Measurements from ENCODE around the gene PNPLA7. TPM values are rescaled to one million over a fixed set of nuclear protein-coding genes. Genes with fewer than 3 reads are reported as not detected.

The PNPLA7 gene
- total and polyA plus RNA-seq, 2 of the 4 experiments (the other 2 are of a cell fraction) = under 0.01 to 0.89 TPM

- Histone ChIP-seq H3K79me1 (ENCODE audit: low read depth in 1 of 2, low read length in 2 of 2) (no peaks in the 10 kb centered on the region), H3K18ac (ENCODE audit: low read depth, low read length) (no peak overlapping the region), H2BK15ac (ENCODE audit: low read depth, low read length) (no peak overlapping the region), H3K4me1 (ENCODE audit: control insufficient read depth, insufficient read depth, low read length) (peaks cover 8% of the 10 kb centered on the region), H4K8ac (ENCODE audit: low read depth in 2 of 2, low read length in 2 of 2) (no peak overlapping the region; a peak in 1 of 4 replicates), H3K27me3 (ENCODE audit: control insufficient read depth, insufficient read depth, low read length) (peaks cover 1% of the 10 kb centered on the region; the same call in 1 of the 2 replicates), H3K27ac (ENCODE audit: insufficient read depth, low read length) (no peak overlapping the region), H2BK20ac (ENCODE audit: low read depth, low read length) (no peak overlapping the region), H4K5ac (ENCODE audit: low read depth, low read length) (no peak overlapping the region), H3K36me3 (ENCODE audit: control insufficient read depth, insufficient read depth, low read length) (no peaks in the 10 kb centered on the region), H3K4me3 (ENCODE audit: insufficient read depth, low read depth, low read length) (no peak overlapping the region), H3K14ac (replicated peaks; ENCODE audit: low read depth, low read length) (no peak overlapping the region), H2BK120ac (ENCODE audit: low read depth, low read length) (no peak overlapping the region), H3K23ac (ENCODE audit: low read depth, low read length) (no peak overlapping the region), H2BK5ac (ENCODE audit: low read depth, low read length, poor library complexity, severe bottlenecking) (no peak overlapping the region), H4K20me1 (ENCODE audit: insufficient read depth, low read length) (peaks cover 7% of the 10 kb centered on the region; the same call in 1 of the 2 replicates), H4K91ac (ENCODE audit: insufficient read depth, low read depth, low read length) (no peak overlapping the region), H2AK9ac (replicated peaks; ENCODE audit: low read depth, low read length, poor library complexity) (no peak overlapping the region), H2AFZ (replicated peaks; ENCODE audit: low read length, poor library complexity) (peak overlapping the region; percentile 82), H3K4me2 (ENCODE audit: low read depth, low read length) (no peak overlapping the region), H2AK5ac (ENCODE audit: low read depth, low read length) (no peak overlapping the region), H3K9me1 (ENCODE audit: insufficient read depth, low read length) (no peaks in the 10 kb centered on the region; the same call in 1 of the 2 replicates), H3K9ac (ENCODE audit: low read depth, low read length) (no peak overlapping the region), H3K9me3 (ENCODE audit: control insufficient read depth, insufficient read depth, low read length) (no peaks in the 10 kb centered on the region), H3K4ac (ENCODE audit: low read depth, low read length) (no peak overlapping the region), H3K56ac (ENCODE audit: extremely low read depth, insufficient read depth, low read length) (no peak overlapping the region)
- BruUV-seq (replicated peaks) = no TSS peak
- CTCF ChIA-PET = interaction anchor here (0.6 to 1.6 kb wide), 8 partner anchors 11 to 232 kb away, joined by 3 to 7 read pairs (median 5); partner anchors contain the start of genes ENTPD8, EXD3, MRPL41 and NRARP
- dilution Hi-C loops (cut with HindIII; ENCODE audit: low sequenced_read_pairs, unreplicated experiment) (no loop called here), in situ Hi-C loops (cut with MboI; ENCODE audit: low sequenced_read_pairs) (no loop called here), intact Hi-C loops (cut with micrococcal nuclease) (no loop called here)
- ATAC-seq (ENCODE audit: low read depth) (no peak), DNase-seq (no peak)
- POLR2A ChIA-PET (ENCODE audit: unreplicated experiment) = no interaction called here
- TF ChIP-seq, protein P1, sequence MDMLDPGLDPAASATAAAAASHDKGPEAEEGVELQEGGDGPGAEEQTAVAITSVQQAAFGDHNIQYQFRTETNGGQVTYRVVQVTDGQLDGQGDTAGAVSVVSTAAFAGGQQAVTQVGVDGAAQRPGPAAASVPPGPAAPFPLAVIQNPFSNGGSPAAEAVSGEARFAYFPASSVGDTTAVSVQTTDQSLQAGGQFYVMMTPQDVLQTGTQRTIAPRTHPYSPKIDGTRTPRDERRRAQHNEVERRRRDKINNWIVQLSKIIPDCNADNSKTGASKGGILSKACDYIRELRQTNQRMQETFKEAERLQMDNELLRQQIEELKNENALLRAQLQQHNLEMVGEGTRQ (IDR thresholded peaks at IDR 0.05; ENCODE audit: low read depth, low read length) = no peak
- no peak for TF ChIP-seq BHLHE40 (IDR thresholded peaks at IDR 0.05; ENCODE audit: low read depth, low read length)
- TF ChIP-seq NFE2L2 (IDR thresholded peaks at IDR 0.05; ENCODE audit: low read depth, low read length) = no peak
- no peak for TF ChIP-seq ELK1 (IDR thresholded peaks at IDR 0.05; ENCODE audit: borderline replicate concordance, low read depth, low read length)
- TF ChIP-seq CEBPB (IDR thresholded peaks at IDR 0.05; ENCODE audit: low read depth, low read length) = no peak
- TF ChIP-seq, protein P2, sequence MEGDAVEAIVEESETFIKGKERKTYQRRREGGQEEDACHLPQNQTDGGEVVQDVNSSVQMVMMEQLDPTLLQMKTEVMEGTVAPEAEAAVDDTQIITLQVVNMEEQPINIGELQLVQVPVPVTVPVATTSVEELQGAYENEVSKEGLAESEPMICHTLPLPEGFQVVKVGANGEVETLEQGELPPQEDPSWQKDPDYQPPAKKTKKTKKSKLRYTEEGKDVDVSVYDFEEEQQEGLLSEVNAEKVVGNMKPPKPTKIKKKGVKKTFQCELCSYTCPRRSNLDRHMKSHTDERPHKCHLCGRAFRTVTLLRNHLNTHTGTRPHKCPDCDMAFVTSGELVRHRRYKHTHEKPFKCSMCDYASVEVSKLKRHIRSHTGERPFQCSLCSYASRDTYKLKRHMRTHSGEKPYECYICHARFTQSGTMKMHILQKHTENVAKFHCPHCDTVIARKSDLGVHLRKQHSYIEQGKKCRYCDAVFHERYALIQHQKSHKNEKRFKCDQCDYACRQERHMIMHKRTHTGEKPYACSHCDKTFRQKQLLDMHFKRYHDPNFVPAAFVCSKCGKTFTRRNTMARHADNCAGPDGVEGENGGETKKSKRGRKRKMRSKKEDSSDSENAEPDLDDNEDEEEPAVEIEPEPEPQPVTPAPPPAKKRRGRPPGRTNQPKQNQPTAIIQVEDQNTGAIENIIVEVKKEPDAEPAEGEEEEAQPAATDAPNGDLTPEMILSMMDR (conservative IDR thresholded peaks at IDR 0.05; ENCODE audit: low read depth, low read length) = no peak
- no peak for TF ChIP-seq CHD1 (IDR thresholded peaks at IDR 0.05; ENCODE audit: low read depth, low read length)
- TF ChIP-seq RFX5 (IDR thresholded peaks at IDR 0.05; ENCODE audit: low read depth, low read length) = no peak
- no peak for TF ChIP-seq RAD21 (IDR thresholded peaks at IDR 0.05; ENCODE audit: low read length)
- TF ChIP-seq MXI1 (IDR thresholded peaks at IDR 0.05; ENCODE audit: borderline replicate concordance, low read depth, low read length) = no peak
- TF ChIP-seq RCOR1 (IDR thresholded peaks at IDR 0.05; ENCODE audit: insufficient replicate concordance, low read length) = no peak
- no peak for TF ChIP-seq POLR2A (IDR thresholded peaks at IDR 0.05; ENCODE audit: low read depth, low read length)
- no peak for TF ChIP-seq MAZ (IDR thresholded peaks at IDR 0.05; ENCODE audit: borderline replicate concordance, low read depth, low read length)
Observed at GRCh38 chr9:137535120-137535428, 15.1 kb downstream of the PNPLA7 start.

All from IMR-90 (cell line).